ENCODE data around the gene ALDH4A1.

ALDH4A1 gene

DNA sequence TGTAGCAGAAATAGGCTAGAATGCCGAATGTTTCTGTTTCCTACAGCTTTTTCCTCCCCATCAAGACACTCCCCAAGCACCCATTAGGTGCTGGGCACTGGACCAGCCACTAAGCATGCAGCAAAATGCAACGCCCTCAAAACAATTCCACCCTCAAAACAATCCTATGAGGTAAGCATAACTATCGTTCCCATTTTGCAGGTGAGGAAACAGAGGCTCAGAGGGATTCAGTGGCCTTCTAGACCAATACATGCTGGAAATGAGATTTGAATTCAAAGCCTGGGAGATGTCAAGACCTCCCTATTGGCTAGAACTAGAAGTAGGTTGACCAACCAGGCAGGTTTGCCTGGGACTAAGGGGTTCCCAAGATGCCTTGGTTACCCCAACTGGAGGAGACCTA lies 10.2 kb upstream of the ALDH4A1 start:
- H3K4me1 ChIP-seq (ENCODE audit: control insufficient read depth in 2 of 2, insufficient read depth in 1 of 2, low read depth in 1 of 2, low read length in 2 of 2), result peaks cover 0 to 8% of the 10 kb centered on the region in 2 donors
- peaks cover 8 to 28% of the 10 kb centered on the region in 2 donors for H3K36me3 ChIP-seq (replicated peaks in 1 of 2; ENCODE audit: control insufficient read depth in 2 of 2, insufficient read depth in 2 of 2, low read length in 2 of 2)
- no peak overlapping the region for H3K4ac ChIP-seq (ENCODE audit: low read length)
- H4K8ac ChIP-seq (ENCODE audit: low read depth, low read length), result no peak overlapping the region
- H3K4me2 ChIP-seq (ENCODE audit: insufficient read depth, low read length, poor library complexity, severe bottlenecking), result no peak overlapping the region
- no peak overlapping the region for H2AFZ ChIP-seq (ENCODE audit: low read length)
- no peak overlapping the region for H2BK12ac ChIP-seq (ENCODE audit: low read length)
- WGBS, 2 donors (ENCODE audit: extremely low coverage in 2 of 2, insufficient read length in 2 of 2, insufficient replicate concordance in 1 of 2), result no CpG with 5 or more reads among the region's 3 CpGs
- no peaks in the 10 kb centered on the region for H3K9me3 ChIP-seq (replicated peaks in 1 of 2; ENCODE audit: control insufficient read depth in 2 of 2, insufficient read depth in 1 of 2, low read depth in 1 of 2, low read length in 2 of 2)
- H2BK5ac ChIP-seq (ENCODE audit: low read length), result no peak overlapping the region
- H3K18ac ChIP-seq (ENCODE audit: low read length), result peak overlapping the region; percentile 2
- H2BK120ac ChIP-seq (ENCODE audit: low read depth, low read length), result no peak overlapping the region
- no peaks in the 10 kb centered on the region for H3K27me3 ChIP-seq (ENCODE audit: control insufficient read depth in 3 of 3, insufficient read depth in 3 of 3, low read depth in 1 of 3, low read length in 3 of 3)
- no peak overlapping the region for H2BK15ac ChIP-seq (ENCODE audit: low read length)
- no peak overlapping the region for H4K91ac ChIP-seq (ENCODE audit: low read depth, low read length, poor library complexity)
- peak overlapping the region; percentile 25 for H3K23ac ChIP-seq (ENCODE audit: low read depth, low read length, poor library complexity)
- H3K14ac ChIP-seq (ENCODE audit: low read length), result no peak overlapping the region
- no peak for DNase-seq (ENCODE audit: low spot score)
- no peak overlapping the region for H2AK5ac ChIP-seq (ENCODE audit: low read depth, low read length)
- H3K4me3 ChIP-seq (ENCODE audit: low read length in 2 of 2), result no peak overlapping the region
- no peak overlapping the region for H3K9ac ChIP-seq (ENCODE audit: low read depth, low read length, poor library complexity)
- H3K79me1 ChIP-seq (ENCODE audit: low read depth, low read length), result no peaks in the 10 kb centered on the region
- no peak overlapping the region for H3K27ac ChIP-seq (replicated peaks; ENCODE audit: low read length)

- DNase-seq (ENCODE audit: low spot score), result no peak
- no CpG with 5 or more reads among the region's 17 CpGs for WGBS, 2 donors (ENCODE audit: extremely low coverage in 2 of 2, insufficient read length in 2 of 2, insufficient replicate concordance in 1 of 2)
- Histone ChIP-seq H3K4me3 (ENCODE audit: low read length in 2 of 2) (no peak overlapping the region), H3K14ac (ENCODE audit: low read length) (no peak overlapping the region), H3K4ac (ENCODE audit: low read length) (no peak overlapping the region), H2AK5ac (ENCODE audit: low read depth, low read length) (no peak overlapping the region), H3K9ac (ENCODE audit: low read depth, low read length, poor library complexity) (no peak overlapping the region), H2BK15ac (ENCODE audit: low read length) (no peak overlapping the region), H3K36me3 (replicated peaks in 1 of 2; ENCODE audit: control insufficient read depth in 2 of 2, insufficient read depth in 2 of 2, low read length in 2 of 2) (peaks cover 8 to 20% of the 10 kb centered on the region in 2 donors), H3K4me2 (ENCODE audit: insufficient read depth, low read length, poor library complexity, severe bottlenecking) (no peak overlapping the region), H2BK120ac (ENCODE audit: low read depth, low read length) (no peak overlapping the region), H2AFZ (ENCODE audit: low read length) (no peak overlapping the region), H3K18ac (ENCODE audit: low read length) (no peak overlapping the region), H3K23ac (ENCODE audit: low read depth, low read length, poor library complexity) (peak overlapping the region; percentile 29), H3K79me1 (ENCODE audit: low read depth, low read length) (no peaks in the 10 kb centered on the region), H2BK5ac (ENCODE audit: low read length) (no peak overlapping the region), H3K9me3 (replicated peaks in 1 of 2; ENCODE audit: control insufficient read depth in 2 of 2, insufficient read depth in 1 of 2, low read depth in 1 of 2, low read length in 2 of 2) (no peaks in the 10 kb centered on the region), H3K27me3 (ENCODE audit: control insufficient read depth in 3 of 3, insufficient read depth in 3 of 3, low read depth in 1 of 3, low read length in 3 of 3) (no peaks in the 10 kb centered on the region), H3K27ac (replicated peaks; ENCODE audit: low read length) (no peak overlapping the region), H4K8ac (ENCODE audit: low read depth, low read length) (no peak overlapping the region), H3K4me1 (ENCODE audit: control insufficient read depth in 2 of 2, insufficient read depth in 1 of 2, low read depth in 1 of 2, low read length in 2 of 2) (peaks cover 3 to 4% of the 10 kb centered on the region in 2 donors), H4K91ac (ENCODE audit: low read depth, low read length, poor library complexity) (no peak overlapping the region), H2BK12ac (ENCODE audit: low read length) (no peak overlapping the region)
Measured at GRCh38 chr1:18908911-18909771, 6.8 kb upstream of the ALDH4A1 start.

GRCh38 chr1:18907917-18908845 lies 5.8 kb upstream of the ALDH4A1 start:
- H4K91ac ChIP-seq (ENCODE audit: low read depth, low read length, poor library complexity), result no peak overlapping the region
- no peak overlapping the region for H3K27ac ChIP-seq (replicated peaks; ENCODE audit: low read length)
- no peak overlapping the region for H2BK15ac ChIP-seq (ENCODE audit: low read length)
- no peak overlapping the region for H3K9ac ChIP-seq (ENCODE audit: low read depth, low read length, poor library complexity)
- no peaks in the 10 kb centered on the region for H3K27me3 ChIP-seq (ENCODE audit: control insufficient read depth in 3 of 3, insufficient read depth in 3 of 3, low read depth in 1 of 3, low read length in 3 of 3)
- H3K4me2 ChIP-seq (ENCODE audit: insufficient read depth, low read length, poor library complexity, severe bottlenecking), result no peak overlapping the region
- WGBS, 2 donors (ENCODE audit: extremely low coverage in 2 of 2, insufficient read length in 2 of 2, insufficient replicate concordance in 1 of 2), result no CpG with 5 or more reads among the region's 22 CpGs
- H3K4me1 ChIP-seq (ENCODE audit: control insufficient read depth in 2 of 2, insufficient read depth in 1 of 2, low read depth in 1 of 2, low read length in 2 of 2), result peaks cover 2 to 3% of the 10 kb centered on the region in 2 donors
- H3K36me3 ChIP-seq (replicated peaks in 1 of 2; ENCODE audit: control insufficient read depth in 2 of 2, insufficient read depth in 2 of 2, low read length in 2 of 2), result peaks cover 8 to 20% of the 10 kb centered on the region in 2 donors
- no peaks in the 10 kb centered on the region for H3K9me3 ChIP-seq (replicated peaks in 1 of 2; ENCODE audit: control insufficient read depth in 2 of 2, insufficient read depth in 1 of 2, low read depth in 1 of 2, low read length in 2 of 2)
- DNase-seq (ENCODE audit: low spot score), result no peak
- H3K14ac ChIP-seq (ENCODE audit: low read length), result no peak overlapping the region
- H3K4me3 ChIP-seq (ENCODE audit: low read length in 2 of 2), result no peak overlapping the region
- H2BK5ac ChIP-seq (ENCODE audit: low read length), result no peak overlapping the region
- H3K79me1 ChIP-seq (ENCODE audit: low read depth, low read length), result no peaks in the 10 kb centered on the region
- H2AK5ac ChIP-seq (ENCODE audit: low read depth, low read length), result no peak overlapping the region
- H2BK120ac ChIP-seq (ENCODE audit: low read depth, low read length), result no peak overlapping the region
- no peak overlapping the region for H3K4ac ChIP-seq (ENCODE audit: low read length)
- peak overlapping the region; percentile 25 for H3K23ac ChIP-seq (ENCODE audit: low read depth, low read length, poor library complexity)
- no peak overlapping the region for H2BK12ac ChIP-seq (ENCODE audit: low read length)
- H4K8ac ChIP-seq (ENCODE audit: low read depth, low read length), result no peak overlapping the region
- no peak overlapping the region for H2AFZ ChIP-seq (ENCODE audit: low read length)
- H3K18ac ChIP-seq (ENCODE audit: low read length), result no peak overlapping the region
